ENCODE data around the gene TXNDC12.
"Not testable (repeated sequence)": the region's sequence is repeated elsewhere in the genome, so short reads cannot be mapped to it uniquely, and the experiment has no call there.

Gene TXNDC12

DNA sequence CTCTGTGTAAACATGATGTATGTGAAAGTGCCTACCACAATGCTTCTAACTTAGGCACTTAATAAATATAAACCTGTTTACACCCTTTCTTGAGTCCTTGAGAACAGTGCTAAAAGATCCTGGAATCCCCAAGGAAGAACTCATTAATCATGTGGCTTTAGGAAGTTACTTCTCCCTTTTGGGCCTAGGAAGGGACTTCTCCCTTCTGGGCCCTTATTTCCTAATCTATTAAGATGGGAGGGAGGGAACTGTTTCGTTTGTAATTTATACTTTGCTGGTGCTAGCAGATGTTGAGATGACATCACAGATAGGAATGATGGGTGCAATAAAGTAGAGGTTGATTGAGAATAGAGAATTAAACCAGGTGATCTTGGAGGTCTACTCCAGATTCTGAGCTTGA lies 2.3 kb upstream of the TXNDC12 start:
- in situ Hi-C loops (cut with MboI; ENCODE audit: low pct_unique_long_range_greater_than_20kb, low sequenced_read_pairs, unreplicated experiment): no loop called here

GRCh38 chr1:52056937-52057231 lies 1.9 kb upstream of the TXNDC12 start:
- in situ Hi-C loops (cut with MboI; ENCODE audit: low pct_unique_long_range_greater_than_20kb, low sequenced_read_pairs, unreplicated experiment): no loop called here
- DNase-seq (ENCODE audit: low spot score): no peak
- TF ChIP-seq CTCF (IDR thresholded peaks at IDR 0.05; ENCODE audit: extremely low read depth, insufficient read depth, missing control alignments): no peak

More for the DNA sequence above, 2.3 kb upstream of the TXNDC12 start:
- no peak for TF ChIP-seq CTCF (IDR thresholded peaks at IDR 0.05; ENCODE audit: extremely low read depth, insufficient read depth, missing control alignments)
- DNase-seq (ENCODE audit: low spot score): no peak

GRCh38 chr1:52056163-52056936 lies 1.4 kb upstream of the TXNDC12 start, which contains the start of gene BTF3L4:
BTF3L4 (plus strand) TSS chr1:52056295; CDS start chr1:52059848, 3,553 bp downstream.
- DNase-seq (ENCODE audit: low spot score): peak; percentile 93
- in situ Hi-C loops (cut with MboI; ENCODE audit: low pct_unique_long_range_greater_than_20kb, low sequenced_read_pairs, unreplicated experiment): no loop called here
- TF ChIP-seq CTCF (IDR thresholded peaks at IDR 0.05; ENCODE audit: extremely low read depth, insufficient read depth, missing control alignments): no peak

DNA sequence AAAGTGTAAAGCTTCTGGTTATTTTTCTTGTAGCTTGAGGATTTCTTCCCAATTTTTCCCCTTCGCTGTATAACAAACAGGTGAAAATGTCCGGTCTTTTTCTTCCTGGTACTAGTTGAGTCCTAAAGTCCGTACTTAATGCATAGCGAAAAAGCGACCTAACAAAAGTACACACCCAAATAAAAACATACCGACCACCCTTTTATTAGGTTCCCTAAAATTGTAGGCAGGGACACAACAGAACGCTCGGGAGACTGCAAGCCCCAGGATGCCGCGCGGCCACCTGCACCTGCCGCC lies 823 bp upstream of the TXNDC12 start:
- TF ChIP-seq CTCF (IDR thresholded peaks at IDR 0.05; ENCODE audit: extremely low read depth, insufficient read depth, missing control alignments): no peak
- in situ Hi-C loops (cut with MboI; ENCODE audit: low pct_unique_long_range_greater_than_20kb, low sequenced_read_pairs, unreplicated experiment): no loop called here
- no peak for DNase-seq (ENCODE audit: low spot score)

GRCh38 chr1:52054496-52055065 lies 410 bp downstream of the TXNDC12 start:
- no peak for TF ChIP-seq CTCF (IDR thresholded peaks at IDR 0.05; ENCODE audit: extremely low read depth, insufficient read depth, missing control alignments)
- DNase-seq (ENCODE audit: low spot score): no peak
- in situ Hi-C loops (cut with MboI; ENCODE audit: low pct_unique_long_range_greater_than_20kb, low sequenced_read_pairs, unreplicated experiment): no loop called here

DNA sequence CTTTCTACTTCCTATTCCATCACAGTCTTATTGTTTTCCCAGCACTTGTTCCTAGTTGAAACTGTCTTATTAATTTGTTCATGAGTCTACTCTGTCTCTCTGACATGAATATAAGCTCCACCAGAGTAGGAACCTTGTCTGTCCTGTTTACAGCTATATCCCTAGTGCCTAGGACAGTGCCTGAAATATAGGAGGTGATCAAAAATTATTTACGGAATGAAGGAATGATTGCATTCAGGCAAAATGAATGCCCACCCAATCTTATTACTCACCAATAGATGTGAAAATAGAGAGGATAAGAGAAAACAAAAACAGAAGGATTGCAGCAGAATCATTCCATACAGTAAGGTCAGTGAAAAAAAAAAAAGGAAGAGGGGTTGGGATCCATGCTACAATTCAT lies 1.1 kb downstream of the TXNDC12 start:
- in situ Hi-C loops (cut with MboI; ENCODE audit: low pct_unique_long_range_greater_than_20kb, low sequenced_read_pairs, unreplicated experiment): no loop called here
- no peak for TF ChIP-seq CTCF (IDR thresholded peaks at IDR 0.05; ENCODE audit: extremely low read depth, insufficient read depth, missing control alignments)
- DNase-seq (ENCODE audit: low spot score): no peak

- DNase-seq (ENCODE audit: low spot score); in situ Hi-C loops (cut with MboI; ENCODE audit: low pct_unique_long_range_greater_than_20kb, low sequenced_read_pairs, unreplicated experiment): not testable (repeated sequence)
These were observed 5.7 kb downstream of the TXNDC12 start for GRCh38 chr1:52049337-52049736.

DNA sequence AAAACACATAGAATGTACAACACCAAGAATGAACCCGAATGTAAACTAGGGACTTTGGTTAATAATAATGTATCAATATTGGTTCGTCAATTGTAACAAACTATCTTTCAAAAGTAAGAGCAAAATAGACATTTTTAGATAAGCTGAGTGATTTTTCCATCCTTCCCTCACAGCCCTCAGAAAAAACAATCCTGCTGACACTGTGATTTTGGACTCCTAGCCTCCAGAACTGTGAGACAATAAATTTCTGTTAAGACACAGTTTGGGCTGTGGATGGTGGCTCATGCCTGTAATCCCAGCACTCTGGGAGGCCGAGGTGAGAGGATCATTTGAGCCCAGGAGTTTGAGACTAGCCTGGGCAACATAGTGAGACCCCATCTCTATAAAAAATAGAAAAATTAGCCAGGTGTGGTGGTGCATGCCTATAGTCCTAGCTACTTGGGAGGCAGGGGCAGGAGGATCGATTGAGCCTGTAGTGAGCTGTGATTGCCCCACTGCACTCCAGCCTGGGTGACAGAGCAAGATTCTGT lies 9.3 kb downstream of the TXNDC12 start:
- in situ Hi-C loops (cut with MboI; ENCODE audit: low pct_unique_long_range_greater_than_20kb, low sequenced_read_pairs, unreplicated experiment); DNase-seq (ENCODE audit: low spot score): not testable (repeated sequence)
